Measurements from ENCODE around the gene NOC3L.
"Not testable (repeated sequence)": the region's sequence is repeated elsewhere in the genome, so short reads cannot be mapped to it uniquely, and the experiment has no call there.

The NOC3L gene

GRCh38 chr10:94364482-94364881 lies 1.7 kb upstream of the NOC3L start:
- DNase-seq: no peak

- DNase-seq: no peak
Observed at GRCh38 chr10:94363251-94363565, 469 bp upstream of the NOC3L start.

GRCh38 chr10:94361171-94361794 lies 1.5 kb downstream of the NOC3L start:
- no peak for DNase-seq

- no peak for DNase-seq
Observed at GRCh38 chr10:94358480-94358879, 4.3 kb downstream of the NOC3L start.

GRCh38 chr10:94357193-94357592 lies 5.5 kb downstream of the NOC3L start:
- no peak for DNase-seq

- DNase-seq: no peak
Observed at GRCh38 chr10:94355841-94356240, 6.9 kb downstream of the NOC3L start.

- no peak for DNase-seq
Observed at GRCh38 chr10:94353336-94353735, 9.4 kb downstream of the NOC3L start.

- no peak for DNase-seq
Observed at GRCh38 chr10:94351089-94351488, 11.7 kb downstream of the NOC3L start.

- DNase-seq: not testable (repeated sequence)
Observed at GRCh38 chr10:94350500-94350899, 12.2 kb downstream of the NOC3L start.

GRCh38 chr10:94349327-94349726 lies 13.4 kb downstream of the NOC3L start:
- DNase-seq: no peak

- no peak for DNase-seq
Observed at GRCh38 chr10:94344522-94345122, 18.1 kb downstream of the NOC3L start.

- no peak for DNase-seq
Observed at GRCh38 chr10:94343151-94343550, 19.6 kb downstream of the NOC3L start.

GRCh38 chr10:94334857-94335256 lies 27.9 kb downstream of the NOC3L start:
- no peak for DNase-seq

- DNase-seq: no peak
Observed at GRCh38 chr10:94333051-94333450, 29.7 kb downstream of the NOC3L start.

- no peak for DNase-seq
Observed at GRCh38 chr10:94328613-94329012, 34.1 kb downstream of the NOC3L start.

- no peak for DNase-seq
Observed at GRCh38 chr10:94327649-94328048, 35.1 kb downstream of the NOC3L start.

- no peak for DNase-seq
Observed at GRCh38 chr10:94324609-94325233, 38.0 kb downstream of the NOC3L start.

- DNase-seq: peak in 43 of 56 donors; percentile 1 to 83 (median 26)
Observed at GRCh38 chr10:94320285-94320914, 42.3 kb downstream of the NOC3L start.

GRCh38 chr10:94316560-94316959 lies 46.2 kb downstream of the NOC3L start:
- no peak for DNase-seq

GRCh38 chr10:94315975-94316464 lies 46.7 kb downstream of the NOC3L start:
- no peak for DNase-seq

- DNase-seq: no peak
Observed at GRCh38 chr10:94315024-94315451, 47.7 kb downstream of the NOC3L start.

- DNase-seq: no peak
Observed at GRCh38 chr10:94310369-94310768, 52.4 kb downstream of the NOC3L start.

- no peak for DNase-seq
Observed at GRCh38 chr10:94308866-94309265, 53.9 kb downstream of the NOC3L start.

Measured in nucleus accumbens (tissue), 56 donors.